K562 (cell line): ENCODE measurements around the gene NIPSNAP2.

Source experiments
- HES1 ChIP-seq: fragments of 450-650 bp; IDR thresholded peaks from 2 replicates; pipeline ENCODE4 v1.6.1; 2016; ENCODE audit warnings: low read depth, mild to moderate bottlenecking, moderate library complexity
- JUNB ChIP-seq: fragments of 450-650 bp; formaldehyde crosslinking; conservative IDR thresholded peaks from 2 replicates; pipeline ENCODE4 v1.4.0; 2020; ENCODE audit warnings: mild to moderate bottlenecking
- SRF ChIP-seq, 2 experiments: fragments of 250-450, 450-650 bp in 1 of 2; sonication (Bioruptor Pico) in 1 of 2; sonication (generic) in 1 of 2; formaldehyde crosslinking; IDR thresholded peaks; 2 replicates each; pipeline versions ENCODE4 v1.5.0 to v1.5.1; 2020 to 2022; ENCODE audit warnings: mild to moderate bottlenecking in 1 of 2, missing genetic modification reagents in 1 of 2
- USF1 ChIP-seq: sonication (generic); formaldehyde crosslinking; IDR thresholded peaks from 2 replicates; pipeline ENCODE4 v1.9.0; 2022; ENCODE audit warnings: mild to moderate bottlenecking, missing genetic modification reagents

GRCh38 chr7:56040730-56041129, 76.3 kb downstream of the NIPSNAP2 start:
- TF ChIP-seq USF1 (CRISPR knock-in tag) (no peak), HES1 (no peak), JUNB (CRISPR knock-in tag) (no peak), SRF (CRISPR knock-in tag; IDR thresholded peaks at IDR 0.05) (no peak)
